Hepatocyte (in vitro differentiated cells): Measurements from ENCODE around the gene TAGLN. TPM values are rescaled to one million over a fixed set of nuclear protein-coding genes. Genes with fewer than 3 reads are reported as not detected.

ENCODE experiments used
- DNase-seq: peaks from one replicate; pipeline ENCODE4 v3.0.0-alpha.2; 2016; ENCODE audit warnings: low spot score
- H2AFZ ChIP-seq: fragments of 200-600 bp; sonication (generic); 2 replicates; pipeline ENCODE4 v1.6.0; 2016; ENCODE audit warnings: antibody characterized with exemption, mild to moderate bottlenecking
- H3K27ac ChIP-seq: fragments of 200-600 bp; sonication (generic); 2 replicates; pipeline ENCODE4 v1.5.1; 2016; ENCODE audit warnings: mild to moderate bottlenecking
- H3K27me3 ChIP-seq: fragments of 200-600 bp; sonication (generic); 2 replicates; pipeline ENCODE4 v1.6.1; 2016
- H3K36me3 ChIP-seq: fragments of 200-600 bp; sonication (generic); replicated peaks from 2 replicates; pipeline ENCODE4 v1.5.1; 2016; ENCODE audit warnings: low read depth; ENCODE audit not compliant: insufficient read depth
- H3K4me1 ChIP-seq: fragments of 200-600 bp; sonication (generic); 2 replicates; pipeline ENCODE4 v1.5.1; 2016; ENCODE audit warnings: mild to moderate bottlenecking, moderate library complexity; ENCODE audit not compliant: insufficient read depth
- H3K4me2 ChIP-seq: fragments of 200-600 bp; sonication (generic); 2 replicates; pipeline ENCODE4 v1.6.0; 2016
- H3K4me3 ChIP-seq: fragments of 200-600 bp; sonication (generic); 2 replicates; pipeline ENCODE4 v1.5.1; 2016; ENCODE audit warnings: mild to moderate bottlenecking
- H3K79me2 ChIP-seq: fragments of 200-600 bp; sonication (generic); 2 replicates; pipeline ENCODE4 v1.6.0; 2017; ENCODE audit warnings: mild to moderate bottlenecking
- H3K9me2 ChIP-seq: fragments of 200-600 bp; sonication (generic); replicated peaks from 2 replicates; pipeline ENCODE4 v1.6.0; 2017; ENCODE audit warnings: mild to moderate bottlenecking; ENCODE audit not compliant: insufficient read depth
- H3K9me3 ChIP-seq: fragments of 200-600 bp; sonication (generic); 2 replicates; pipeline ENCODE4 v1.5.1; 2016; ENCODE audit warnings: low read depth, mild to moderate bottlenecking
- H4K20me1 ChIP-seq: fragments of 200-600 bp; sonication (generic); 2 replicates; pipeline ENCODE4 v1.6.0; 2016; ENCODE audit warnings: mild to moderate bottlenecking; ENCODE audit not compliant: insufficient read depth, poor library complexity, severe bottlenecking
- EZH2 ChIP-seq: fragments of 200-600 bp; sonication (generic); IDR thresholded peaks from 2 replicates; pipeline ENCODE4 v1.6.1; 2016; ENCODE audit warnings: antibody characterized with exemption, mild to moderate bottlenecking, borderline replicate concordance
- EZH2phosphoT487 ChIP-seq: fragments of 200-600 bp; sonication (generic); IDR thresholded peaks from one replicate; pipeline ENCODE4 v1.6.1; 2018; ENCODE audit warnings: antibody characterized with exemption, mild to moderate bottlenecking, low read depth, moderate library complexity; ENCODE audit not compliant: unreplicated experiment, severe bottlenecking
- WGBS: methylation state at CpG from one replicate; pipeline ENCODE4 v1.1.6; 2016; ENCODE audit warnings: low lambda C conversion rate; ENCODE audit errors: missing lambda C conversion rate; 5-methylcytosine and 5-hydroxymethylcytosine counted together
- polyA plus RNA-seq: library from polyadenylated mRNA; unstranded; fragments of >200 nt; fragmentation: Nextera tagmentation; extraction: Ambion mirVana; gene quantifications from 2 replicates; pipeline ENCODE4 v1.2.1, GENCODE V29; 2016
- total RNA-seq: library from RNA; depleted of rRNA; stranded (reverse); fragments of >200 nt; gene quantifications from 2 replicates; pipeline ENCODE4 v1.2.3, GENCODE V29; 2014
- TF ChIP-seq, protein P1 (sequence below): fragments of 200-600 bp; sonication (generic); IDR thresholded peaks from 2 replicates; pipeline ENCODE4 v1.5.1; 2016; ENCODE audit warnings: antibody characterized with exemption, mild to moderate bottlenecking; ENCODE audit not compliant: poor library complexity

The TAGLN gene
- total and polyA plus RNA-seq, 2 experiments from 2014 or later, result 113 to 150 TPM

DNA sequence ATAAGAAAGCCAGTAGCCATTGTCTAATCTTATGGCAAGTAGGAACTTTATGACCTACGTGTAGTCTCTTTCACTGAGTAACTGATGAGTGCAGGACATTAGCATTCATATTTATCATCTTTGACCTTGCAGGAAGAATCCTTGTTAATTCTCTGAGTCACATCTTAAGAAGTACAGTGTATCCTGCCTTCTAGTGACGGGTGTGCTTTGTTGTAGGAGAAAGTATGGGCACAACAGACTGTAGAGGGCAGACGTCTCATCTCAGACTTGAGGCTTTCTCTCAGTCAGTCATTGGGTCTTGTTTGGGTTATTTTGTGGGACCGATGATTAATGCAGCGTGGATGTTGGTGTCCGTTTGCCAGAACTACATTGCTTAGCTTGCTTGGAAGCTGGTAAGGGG, 40.1 kb downstream of the TAGLN start:
- Histone ChIP-seq H3K36me3 (no peaks in the 10 kb centered on the region), H3K27ac (no peak overlapping the region), H3K27me3 (no peaks in the 10 kb centered on the region), H4K20me1 (no peaks in the 10 kb centered on the region), H3K9me3 (no peaks in the 10 kb centered on the region), H3K4me3 (no peak overlapping the region), H3K4me1 (peaks cover 2% of the 10 kb centered on the region), H2AFZ (no peak overlapping the region), H3K9me2 (no peaks in the 10 kb centered on the region), H3K4me2 (no peak overlapping the region), H3K79me2 (peaks cover 24% of the 10 kb centered on the region)
- peak; percentile 45 for DNase-seq
- TF ChIP-seq, protein P1, sequence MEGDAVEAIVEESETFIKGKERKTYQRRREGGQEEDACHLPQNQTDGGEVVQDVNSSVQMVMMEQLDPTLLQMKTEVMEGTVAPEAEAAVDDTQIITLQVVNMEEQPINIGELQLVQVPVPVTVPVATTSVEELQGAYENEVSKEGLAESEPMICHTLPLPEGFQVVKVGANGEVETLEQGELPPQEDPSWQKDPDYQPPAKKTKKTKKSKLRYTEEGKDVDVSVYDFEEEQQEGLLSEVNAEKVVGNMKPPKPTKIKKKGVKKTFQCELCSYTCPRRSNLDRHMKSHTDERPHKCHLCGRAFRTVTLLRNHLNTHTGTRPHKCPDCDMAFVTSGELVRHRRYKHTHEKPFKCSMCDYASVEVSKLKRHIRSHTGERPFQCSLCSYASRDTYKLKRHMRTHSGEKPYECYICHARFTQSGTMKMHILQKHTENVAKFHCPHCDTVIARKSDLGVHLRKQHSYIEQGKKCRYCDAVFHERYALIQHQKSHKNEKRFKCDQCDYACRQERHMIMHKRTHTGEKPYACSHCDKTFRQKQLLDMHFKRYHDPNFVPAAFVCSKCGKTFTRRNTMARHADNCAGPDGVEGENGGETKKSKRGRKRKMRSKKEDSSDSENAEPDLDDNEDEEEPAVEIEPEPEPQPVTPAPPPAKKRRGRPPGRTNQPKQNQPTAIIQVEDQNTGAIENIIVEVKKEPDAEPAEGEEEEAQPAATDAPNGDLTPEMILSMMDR, result peak; percentile 17
- no peak for TF ChIP-seq EZH2
- no peak for TF ChIP-seq EZH2phosphoT487
- 71% methylated on average over 6 of the region's 6 CpGs for WGBS

DNA sequence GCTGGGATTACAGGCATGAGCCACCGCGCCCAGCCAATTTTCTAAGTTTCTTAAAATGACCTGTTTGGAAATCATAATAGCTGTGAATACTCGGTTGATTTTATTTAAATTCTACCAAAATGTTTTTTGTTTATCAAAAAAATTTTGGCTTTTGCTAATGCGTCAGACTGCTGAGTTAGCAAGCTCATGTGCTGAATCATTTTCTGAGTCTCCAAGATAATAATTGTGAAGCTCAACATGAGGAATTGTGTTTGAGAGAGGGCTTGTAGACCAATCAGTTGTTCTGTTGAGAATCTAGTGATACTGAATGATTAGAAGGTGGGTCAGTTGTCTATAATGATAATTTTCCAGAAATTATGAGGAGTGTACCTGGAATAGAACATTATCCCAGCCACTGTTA, 49.2 kb downstream of the TAGLN start:
- Histone ChIP-seq H3K79me2 (no peaks in the 10 kb centered on the region), H3K4me2 (no peak overlapping the region), H3K27ac (no peak overlapping the region), H3K9me3 (no peaks in the 10 kb centered on the region), H4K20me1 (no peaks in the 10 kb centered on the region), H3K4me3 (no peak overlapping the region), H2AFZ (no peak overlapping the region), H3K9me2 (no peaks in the 10 kb centered on the region), H3K27me3 (no peaks in the 10 kb centered on the region), H3K36me3 (no peaks in the 10 kb centered on the region), H3K4me1 (no peaks in the 10 kb centered on the region)
- WGBS, result 97% methylated on average over 4 of the region's 4 CpGs
- TF ChIP-seq EZH2 (no peak), EZH2phosphoT487 (no peak)
- TF ChIP-seq, protein P1, result no peak
- no peak for DNase-seq

DNA sequence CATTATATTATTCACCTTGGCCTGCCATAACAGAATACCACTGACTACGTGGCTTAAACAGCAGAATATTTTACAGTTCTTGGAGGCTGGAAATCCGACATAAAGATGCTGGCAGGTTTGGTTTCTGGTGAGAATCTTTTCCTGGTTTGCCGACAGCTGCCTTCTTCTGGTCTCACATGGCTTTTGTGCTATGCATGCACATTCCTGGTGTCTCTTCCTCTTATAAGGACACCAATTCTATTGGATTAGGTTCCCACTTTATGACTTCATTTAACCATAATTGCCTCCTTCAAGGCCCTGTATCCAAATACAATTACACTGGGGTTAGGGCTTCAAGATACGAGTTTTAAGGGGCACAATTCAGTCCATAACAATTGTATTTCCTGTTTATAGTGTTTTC, 50.4 kb downstream of the TAGLN start:
- H3K4me2 ChIP-seq, result no peak overlapping the region
- no peaks in the 10 kb centered on the region for H3K36me3 ChIP-seq
- H3K4me1 ChIP-seq, result no peaks in the 10 kb centered on the region

More for the DNA sequence above, 50.4 kb downstream of the TAGLN start:
- H3K9me3 ChIP-seq, result no peaks in the 10 kb centered on the region
- TF ChIP-seq EZH2 (no peak), EZH2phosphoT487 (no peak)
- TF ChIP-seq, protein P1, result no peak
- H3K9me2 ChIP-seq, result no peaks in the 10 kb centered on the region
- no peaks in the 10 kb centered on the region for H4K20me1 ChIP-seq
- 87% methylated on average over 4 of the region's 4 CpGs for WGBS
- H3K4me3 ChIP-seq, result no peak overlapping the region
- H3K27me3 ChIP-seq, result no peaks in the 10 kb centered on the region
- DNase-seq, result no peak
- no peak overlapping the region for H3K27ac ChIP-seq
- no peak overlapping the region for H2AFZ ChIP-seq
- no peaks in the 10 kb centered on the region for H3K79me2 ChIP-seq
